ENCODE results near the gene B4GALT3.

DNA sequence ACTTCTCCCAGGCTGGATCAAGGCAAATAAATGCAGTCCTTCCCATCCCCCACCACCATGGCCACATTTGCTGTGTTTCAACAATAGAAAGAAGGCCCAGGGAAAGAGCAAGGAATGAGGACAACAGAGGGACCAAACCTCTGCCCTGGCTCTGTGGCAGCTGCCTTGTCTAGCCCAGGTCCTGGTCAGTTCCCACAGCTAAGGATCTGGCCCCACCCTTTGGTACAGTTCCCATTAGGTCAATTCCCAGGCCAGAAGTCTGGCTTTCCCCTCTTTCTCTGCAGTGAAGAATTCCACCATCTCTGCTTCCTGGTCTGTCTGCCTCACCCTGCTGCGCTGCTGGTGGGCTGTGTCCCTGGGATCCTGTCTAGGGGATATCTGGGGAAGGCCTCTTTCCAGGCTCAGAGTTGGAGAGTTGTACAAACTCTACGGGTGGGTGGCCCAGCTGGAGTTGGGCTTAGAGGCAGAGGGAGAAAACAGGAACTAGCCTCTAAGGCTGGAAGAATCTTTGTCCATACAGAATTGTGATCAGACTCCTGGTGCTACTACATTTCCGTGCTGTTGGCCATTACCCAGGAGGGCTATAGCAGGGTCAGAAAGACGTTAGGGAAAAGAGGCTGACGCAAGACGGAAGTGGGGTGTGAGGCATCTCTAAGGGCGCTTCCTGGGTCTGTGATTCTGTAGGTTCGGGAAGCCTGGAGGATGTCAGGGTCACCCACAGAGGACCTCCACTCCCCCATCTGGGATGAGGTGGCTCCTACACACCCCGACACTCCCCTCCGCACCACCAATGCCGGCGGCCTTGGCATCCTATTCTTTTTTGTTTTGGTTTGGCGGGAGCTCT is 23.9 kb upstream of the B4GALT3 start:
- TF ChIP-seq, protein P1, sequence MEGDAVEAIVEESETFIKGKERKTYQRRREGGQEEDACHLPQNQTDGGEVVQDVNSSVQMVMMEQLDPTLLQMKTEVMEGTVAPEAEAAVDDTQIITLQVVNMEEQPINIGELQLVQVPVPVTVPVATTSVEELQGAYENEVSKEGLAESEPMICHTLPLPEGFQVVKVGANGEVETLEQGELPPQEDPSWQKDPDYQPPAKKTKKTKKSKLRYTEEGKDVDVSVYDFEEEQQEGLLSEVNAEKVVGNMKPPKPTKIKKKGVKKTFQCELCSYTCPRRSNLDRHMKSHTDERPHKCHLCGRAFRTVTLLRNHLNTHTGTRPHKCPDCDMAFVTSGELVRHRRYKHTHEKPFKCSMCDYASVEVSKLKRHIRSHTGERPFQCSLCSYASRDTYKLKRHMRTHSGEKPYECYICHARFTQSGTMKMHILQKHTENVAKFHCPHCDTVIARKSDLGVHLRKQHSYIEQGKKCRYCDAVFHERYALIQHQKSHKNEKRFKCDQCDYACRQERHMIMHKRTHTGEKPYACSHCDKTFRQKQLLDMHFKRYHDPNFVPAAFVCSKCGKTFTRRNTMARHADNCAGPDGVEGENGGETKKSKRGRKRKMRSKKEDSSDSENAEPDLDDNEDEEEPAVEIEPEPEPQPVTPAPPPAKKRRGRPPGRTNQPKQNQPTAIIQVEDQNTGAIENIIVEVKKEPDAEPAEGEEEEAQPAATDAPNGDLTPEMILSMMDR (conservative IDR thresholded peaks at IDR 0.05; ENCODE audit: low read depth, low read length) = no peak
- TF ChIP-seq, protein P2, sequence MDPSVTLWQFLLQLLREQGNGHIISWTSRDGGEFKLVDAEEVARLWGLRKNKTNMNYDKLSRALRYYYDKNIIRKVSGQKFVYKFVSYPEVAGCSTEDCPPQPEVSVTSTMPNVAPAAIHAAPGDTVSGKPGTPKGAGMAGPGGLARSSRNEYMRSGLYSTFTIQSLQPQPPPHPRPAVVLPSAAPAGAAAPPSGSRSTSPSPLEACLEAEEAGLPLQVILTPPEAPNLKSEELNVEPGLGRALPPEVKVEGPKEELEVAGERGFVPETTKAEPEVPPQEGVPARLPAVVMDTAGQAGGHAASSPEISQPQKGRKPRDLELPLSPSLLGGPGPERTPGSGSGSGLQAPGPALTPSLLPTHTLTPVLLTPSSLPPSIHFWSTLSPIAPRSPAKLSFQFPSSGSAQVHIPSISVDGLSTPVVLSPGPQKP (IDR thresholded peaks at IDR 0.05; ENCODE audit: borderline replicate concordance, low read depth, low read length) = no peak
- TF ChIP-seq MAZ (IDR thresholded peaks at IDR 0.05; ENCODE audit: borderline replicate concordance, low read depth, low read length) (no peak), POLR2A (IDR thresholded peaks at IDR 0.05; ENCODE audit: low read depth, low read length) (no peak), BHLHE40 (IDR thresholded peaks at IDR 0.05; ENCODE audit: low read depth, low read length) (no peak), RAD21 (IDR thresholded peaks at IDR 0.05; ENCODE audit: low read length) (no peak), CEBPB (IDR thresholded peaks at IDR 0.05; ENCODE audit: low read depth, low read length) (peak; percentile 49; the same call in 1 of the 2 replicates), RFX5 (IDR thresholded peaks at IDR 0.05; ENCODE audit: low read depth, low read length) (no peak)
- TF ChIP-seq, protein P3, sequence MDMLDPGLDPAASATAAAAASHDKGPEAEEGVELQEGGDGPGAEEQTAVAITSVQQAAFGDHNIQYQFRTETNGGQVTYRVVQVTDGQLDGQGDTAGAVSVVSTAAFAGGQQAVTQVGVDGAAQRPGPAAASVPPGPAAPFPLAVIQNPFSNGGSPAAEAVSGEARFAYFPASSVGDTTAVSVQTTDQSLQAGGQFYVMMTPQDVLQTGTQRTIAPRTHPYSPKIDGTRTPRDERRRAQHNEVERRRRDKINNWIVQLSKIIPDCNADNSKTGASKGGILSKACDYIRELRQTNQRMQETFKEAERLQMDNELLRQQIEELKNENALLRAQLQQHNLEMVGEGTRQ (IDR thresholded peaks at IDR 0.05; ENCODE audit: low read depth, low read length) = no peak

Measured in IMR-90 (cell line).